Measurements from ENCODE around the gene RGPD8. TPM values are rescaled to one million over a fixed set of nuclear protein-coding genes. Genes with fewer than 3 reads are reported as not detected.

RGPD8 gene
- total and polyA plus RNA-seq, 2 experiments from 2014 or later, result 2.1 to 11.6 TPM

GRCh38 chr2:112472547-112473263, 39.3 kb upstream of the RGPD8 start:
- no peaks in the 10 kb centered on the region for H4K20me1 ChIP-seq (ENCODE audit: insufficient read depth)
- no peaks in the 10 kb centered on the region for H3K36me3 ChIP-seq (ENCODE audit: low read depth)
- no peak overlapping the region for H2AFZ ChIP-seq
- TF ChIP-seq EZH2phosphoT487 (IDR thresholded peaks at IDR 0.05; ENCODE audit: insufficient read depth, low read depth), result no peak
- no peak for TF ChIP-seq EZH2 (IDR thresholded peaks at IDR 0.05; ENCODE audit: insufficient read depth, poor library complexity, severe bottlenecking)
- peaks cover 9% of the 10 kb centered on the region; the same call in 1 of the 2 replicates for H3F3A ChIP-seq (ENCODE audit: insufficient read depth)
- 81 to 88% methylated on average over 6 of the region's 6 CpGs for WGBS, 2 experiments (ENCODE audit: low coverage in 1 of 2, low lambda C conversion rate in 2 of 2, missing lambda C conversion rate in 2 of 2)
- H3K9me2 ChIP-seq (ENCODE audit: insufficient read depth), result no peaks in the 10 kb centered on the region
- H3K4me1 ChIP-seq (ENCODE audit: insufficient read depth), result peaks cover 6% of the 10 kb centered on the region
- H3K27ac ChIP-seq, result no peak overlapping the region
- no peak overlapping the region for H3K4me2 ChIP-seq (ENCODE audit: unreplicated experiment)
- DNase-seq, result no peak
- peaks cover 4% of the 10 kb centered on the region; the same call in 1 of the 2 replicates for H3K27me3 ChIP-seq (replicated peaks; ENCODE audit: insufficient read depth)
- H3K9ac ChIP-seq, result no peak overlapping the region
- H3K9me3 ChIP-seq (ENCODE audit: low read depth), result no peaks in the 10 kb centered on the region
- H3K79me2 ChIP-seq (ENCODE audit: insufficient read depth), result no peaks in the 10 kb centered on the region
- no peak overlapping the region for H3K4me3 ChIP-seq
- in situ Hi-C loops (cut with MboI), result no loop called here

GRCh38 chr2:112465382-112465781, 31.9 kb upstream of the RGPD8 start:
- 50 to 57% methylated on average over 3 of the region's 3 CpGs for WGBS, 2 experiments (ENCODE audit: low coverage in 1 of 2, low lambda C conversion rate in 2 of 2, missing lambda C conversion rate in 2 of 2)

GRCh38 chr2:112463256-112463655, 29.8 kb upstream of the RGPD8 start:
- TF ChIP-seq EZH2phosphoT487 (IDR thresholded peaks at IDR 0.05; ENCODE audit: insufficient read depth, low read depth) (no peak), EZH2 (IDR thresholded peaks at IDR 0.05; ENCODE audit: insufficient read depth, poor library complexity, severe bottlenecking) (no peak)
- Histone ChIP-seq H3K4me1 (ENCODE audit: insufficient read depth) (no peaks in the 10 kb centered on the region), H2AFZ (no peak overlapping the region), H3K36me3 (ENCODE audit: low read depth) (no peaks in the 10 kb centered on the region), H3K9me2 (ENCODE audit: insufficient read depth) (no peaks in the 10 kb centered on the region), H3K79me2 (ENCODE audit: insufficient read depth) (no peaks in the 10 kb centered on the region), H3F3A (ENCODE audit: insufficient read depth) (no peaks in the 10 kb centered on the region), H4K20me1 (ENCODE audit: insufficient read depth) (no peaks in the 10 kb centered on the region), H3K27me3 (replicated peaks; ENCODE audit: insufficient read depth) (peaks cover 12% of the 10 kb centered on the region; the same call in 1 of the 2 replicates), H3K4me2 (ENCODE audit: unreplicated experiment) (no peak overlapping the region), H3K9ac (no peak overlapping the region), H3K4me3 (no peak overlapping the region), H3K27ac (no peak overlapping the region), H3K9me3 (ENCODE audit: low read depth) (no peaks in the 10 kb centered on the region)
- WGBS, 2 experiments (ENCODE audit: low coverage in 1 of 2, low lambda C conversion rate in 2 of 2, missing lambda C conversion rate in 2 of 2), result 88 to 100% methylated on average over 1 of the region's 1 CpG
- in situ Hi-C loops (cut with MboI), result no loop called here
- DNase-seq, result no peak

More at GRCh38 chr2:112465382-112465781, 31.9 kb upstream of the RGPD8 start:
- Histone ChIP-seq H3K9ac (no peak overlapping the region), H2AFZ (no peak overlapping the region), H3K9me3 (ENCODE audit: low read depth) (no peaks in the 10 kb centered on the region), H3K36me3 (ENCODE audit: low read depth) (no peaks in the 10 kb centered on the region), H3F3A (ENCODE audit: insufficient read depth) (no peaks in the 10 kb centered on the region), H3K4me3 (no peak overlapping the region), H3K9me2 (ENCODE audit: insufficient read depth) (no peaks in the 10 kb centered on the region), H3K4me1 (ENCODE audit: insufficient read depth) (no peaks in the 10 kb centered on the region), H3K27me3 (replicated peaks; ENCODE audit: insufficient read depth) (peaks cover 5% of the 10 kb centered on the region; the same call in 1 of the 2 replicates), H3K4me2 (ENCODE audit: unreplicated experiment) (no peak overlapping the region), H4K20me1 (ENCODE audit: insufficient read depth) (no peaks in the 10 kb centered on the region), H3K79me2 (ENCODE audit: insufficient read depth) (no peaks in the 10 kb centered on the region), H3K27ac (no peak overlapping the region)
- no peak for TF ChIP-seq EZH2phosphoT487 (IDR thresholded peaks at IDR 0.05; ENCODE audit: insufficient read depth, low read depth)
- TF ChIP-seq EZH2 (IDR thresholded peaks at IDR 0.05; ENCODE audit: insufficient read depth, poor library complexity, severe bottlenecking), result no peak
- DNase-seq, result peak; percentile 64
- in situ Hi-C loops (cut with MboI), result no loop called here

GRCh38 chr2:112462178-112462577, 28.7 kb upstream of the RGPD8 start:
- no peaks in the 10 kb centered on the region for H3K9me2 ChIP-seq (ENCODE audit: insufficient read depth)
- TF ChIP-seq EZH2 (IDR thresholded peaks at IDR 0.05; ENCODE audit: insufficient read depth, poor library complexity, severe bottlenecking), result no peak
- TF ChIP-seq EZH2phosphoT487 (IDR thresholded peaks at IDR 0.05; ENCODE audit: insufficient read depth, low read depth), result no peak
- H3K9ac ChIP-seq, result no peak overlapping the region
- no peak overlapping the region for H3K4me2 ChIP-seq (ENCODE audit: unreplicated experiment)
- 53 to 54% methylated on average over 5 of the region's 5 CpGs for WGBS, 2 experiments (ENCODE audit: low coverage in 1 of 2, low lambda C conversion rate in 2 of 2, missing lambda C conversion rate in 2 of 2)
- no peak overlapping the region for H3K27ac ChIP-seq
- no peaks in the 10 kb centered on the region for H3K79me2 ChIP-seq (ENCODE audit: insufficient read depth)
- H3K27me3 ChIP-seq (replicated peaks; ENCODE audit: insufficient read depth), result peaks cover 7% of the 10 kb centered on the region; the same call in 1 of the 2 replicates
- H4K20me1 ChIP-seq (ENCODE audit: insufficient read depth), result no peaks in the 10 kb centered on the region
- no peaks in the 10 kb centered on the region for H3K9me3 ChIP-seq (ENCODE audit: low read depth)
- no peaks in the 10 kb centered on the region for H3F3A ChIP-seq (ENCODE audit: insufficient read depth)
- no peaks in the 10 kb centered on the region for H3K4me1 ChIP-seq (ENCODE audit: insufficient read depth)
- H2AFZ ChIP-seq, result no peak overlapping the region
- in situ Hi-C loops (cut with MboI), result no loop called here
- no peaks in the 10 kb centered on the region for H3K36me3 ChIP-seq (ENCODE audit: low read depth)
- no peak for DNase-seq
- no peak overlapping the region for H3K4me3 ChIP-seq
